Measurements from ENCODE around the gene B4GALNT2.

The B4GALNT2 gene

GRCh38 chr17:49146620-49147306 is 14.2 kb downstream of the B4GALNT2 start:
- no peak for TF ChIP-seq CEBPB (IDR thresholded peaks at IDR 0.05)
- TF ChIP-seq FOXM1 (IDR thresholded peaks at IDR 0.05; ENCODE audit: borderline replicate concordance, low read depth): no peak
- TF ChIP-seq NFIC (IDR thresholded peaks at IDR 0.05): no peak
- TF ChIP-seq RAD21 (IDR thresholded peaks at IDR 0.05; ENCODE audit: low read depth): no peak

- TF ChIP-seq TCF12 (IDR thresholded peaks at IDR 0.05; ENCODE audit: low read depth) (no peak), TEAD4 (IDR thresholded peaks at IDR 0.05) (no peak), EP300 (IDR thresholded peaks at IDR 0.05; ENCODE audit: borderline replicate concordance) (no peak)
- TF ChIP-seq, protein P1, sequence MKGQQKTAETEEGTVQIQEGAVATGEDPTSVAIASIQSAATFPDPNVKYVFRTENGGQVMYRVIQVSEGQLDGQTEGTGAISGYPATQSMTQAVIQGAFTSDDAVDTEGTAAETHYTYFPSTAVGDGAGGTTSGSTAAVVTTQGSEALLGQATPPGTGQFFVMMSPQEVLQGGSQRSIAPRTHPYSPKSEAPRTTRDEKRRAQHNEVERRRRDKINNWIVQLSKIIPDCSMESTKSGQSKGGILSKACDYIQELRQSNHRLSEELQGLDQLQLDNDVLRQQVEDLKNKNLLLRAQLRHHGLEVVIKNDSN (IDR thresholded peaks at IDR 0.05): no peak
These were observed 15.6 kb downstream of the B4GALNT2 start for GRCh38 chr17:49148171-49148570.

DNA sequence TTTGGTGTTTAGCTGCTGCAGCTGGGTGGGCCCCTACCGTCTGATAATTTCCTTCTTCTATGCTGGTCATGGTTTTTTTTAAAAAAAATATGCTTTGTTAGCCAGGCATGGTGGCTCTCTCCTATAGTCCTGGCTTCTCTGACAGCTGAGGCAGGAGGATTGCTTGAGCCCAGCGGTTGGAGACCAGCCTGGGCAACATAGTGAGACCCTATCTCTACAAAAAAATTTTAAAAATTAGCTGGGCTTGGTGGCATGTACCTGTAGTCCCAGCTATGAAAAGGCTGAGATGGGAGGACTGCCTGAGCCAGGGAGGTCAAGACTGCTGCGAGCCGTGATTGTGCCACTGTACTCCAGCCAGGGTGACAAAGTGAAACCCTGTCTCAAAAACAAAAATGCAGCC is 19.4 kb downstream of the B4GALNT2 start:
- TF ChIP-seq CEBPB (IDR thresholded peaks at IDR 0.05) (no peak), RAD21 (IDR thresholded peaks at IDR 0.05; ENCODE audit: low read depth) (no peak), CREB1 (IDR thresholded peaks at IDR 0.05; ENCODE audit: low read depth) (no peak), FOXM1 (IDR thresholded peaks at IDR 0.05; ENCODE audit: borderline replicate concordance, low read depth) (no peak), EGR1 (IDR thresholded peaks at IDR 0.05) (no peak), ZBTB7A (IDR thresholded peaks at IDR 0.05; ENCODE audit: low read depth) (no peak), EP300 (IDR thresholded peaks at IDR 0.05; ENCODE audit: borderline replicate concordance) (no peak), TEAD4 (IDR thresholded peaks at IDR 0.05) (no peak), TCF12 (IDR thresholded peaks at IDR 0.05; ENCODE audit: low read depth) (no peak), TAF1 (IDR thresholded peaks at IDR 0.05; ENCODE audit: low read depth) (no peak)
- TF ChIP-seq, protein P1 (IDR thresholded peaks at IDR 0.05): no peak
- TF ChIP-seq, protein P2, sequence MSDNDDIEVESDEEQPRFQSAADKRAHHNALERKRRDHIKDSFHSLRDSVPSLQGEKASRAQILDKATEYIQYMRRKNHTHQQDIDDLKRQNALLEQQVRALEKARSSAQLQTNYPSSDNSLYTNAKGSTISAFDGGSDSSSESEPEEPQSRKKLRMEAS (IDR thresholded peaks at IDR 0.05): no peak
- TF ChIP-seq, protein P3, sequence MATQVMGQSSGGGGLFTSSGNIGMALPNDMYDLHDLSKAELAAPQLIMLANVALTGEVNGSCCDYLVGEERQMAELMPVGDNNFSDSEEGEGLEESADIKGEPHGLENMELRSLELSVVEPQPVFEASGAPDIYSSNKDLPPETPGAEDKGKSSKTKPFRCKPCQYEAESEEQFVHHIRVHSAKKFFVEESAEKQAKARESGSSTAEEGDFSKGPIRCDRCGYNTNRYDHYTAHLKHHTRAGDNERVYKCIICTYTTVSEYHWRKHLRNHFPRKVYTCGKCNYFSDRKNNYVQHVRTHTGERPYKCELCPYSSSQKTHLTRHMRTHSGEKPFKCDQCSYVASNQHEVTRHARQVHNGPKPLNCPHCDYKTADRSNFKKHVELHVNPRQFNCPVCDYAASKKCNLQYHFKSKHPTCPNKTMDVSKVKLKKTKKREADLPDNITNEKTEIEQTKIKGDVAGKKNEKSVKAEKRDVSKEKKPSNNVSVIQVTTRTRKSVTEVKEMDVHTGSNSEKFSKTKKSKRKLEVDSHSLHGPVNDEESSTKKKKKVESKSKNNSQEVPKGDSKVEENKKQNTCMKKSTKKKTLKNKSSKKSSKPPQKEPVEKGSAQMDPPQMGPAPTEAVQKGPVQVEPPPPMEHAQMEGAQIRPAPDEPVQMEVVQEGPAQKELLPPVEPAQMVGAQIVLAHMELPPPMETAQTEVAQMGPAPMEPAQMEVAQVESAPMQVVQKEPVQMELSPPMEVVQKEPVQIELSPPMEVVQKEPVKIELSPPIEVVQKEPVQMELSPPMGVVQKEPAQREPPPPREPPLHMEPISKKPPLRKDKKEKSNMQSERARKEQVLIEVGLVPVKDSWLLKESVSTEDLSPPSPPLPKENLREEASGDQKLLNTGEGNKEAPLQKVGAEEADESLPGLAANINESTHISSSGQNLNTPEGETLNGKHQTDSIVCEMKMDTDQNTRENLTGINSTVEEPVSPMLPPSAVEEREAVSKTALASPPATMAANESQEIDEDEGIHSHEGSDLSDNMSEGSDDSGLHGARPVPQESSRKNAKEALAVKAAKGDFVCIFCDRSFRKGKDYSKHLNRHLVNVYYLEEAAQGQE (IDR thresholded peaks at IDR 0.05; ENCODE audit: low read depth): no peak

GRCh38 chr17:49156256-49156655 is 23.7 kb downstream of the B4GALNT2 start:
- TF ChIP-seq EP300 (IDR thresholded peaks at IDR 0.05; ENCODE audit: borderline replicate concordance): no peak
- no peak for TF ChIP-seq RAD21 (IDR thresholded peaks at IDR 0.05; ENCODE audit: low read depth)
- TF ChIP-seq, protein P2 (IDR thresholded peaks at IDR 0.05): no peak
- TF ChIP-seq NFIC (IDR thresholded peaks at IDR 0.05): no peak
- no peak for TF ChIP-seq CREB1 (IDR thresholded peaks at IDR 0.05; ENCODE audit: low read depth)
- no peak for TF ChIP-seq CEBPB (IDR thresholded peaks at IDR 0.05)
- TF ChIP-seq FOXM1 (IDR thresholded peaks at IDR 0.05; ENCODE audit: borderline replicate concordance, low read depth): no peak
- no peak for TF ChIP-seq TCF12 (IDR thresholded peaks at IDR 0.05; ENCODE audit: low read depth)
- TF ChIP-seq, protein P3 (IDR thresholded peaks at IDR 0.05; ENCODE audit: low read depth): no peak
- no peak for TF ChIP-seq ZBTB7A (IDR thresholded peaks at IDR 0.05; ENCODE audit: low read depth)
- TF ChIP-seq YY1 (IDR thresholded peaks at IDR 0.05; ENCODE audit: low read depth): no peak
- no peak for TF ChIP-seq TEAD4 (IDR thresholded peaks at IDR 0.05)
- no peak for TF ChIP-seq EGR1 (IDR thresholded peaks at IDR 0.05)
- TF ChIP-seq TAF1 (IDR thresholded peaks at IDR 0.05; ENCODE audit: low read depth): no peak
- TF ChIP-seq, protein P1 (IDR thresholded peaks at IDR 0.05): no peak

DNA sequence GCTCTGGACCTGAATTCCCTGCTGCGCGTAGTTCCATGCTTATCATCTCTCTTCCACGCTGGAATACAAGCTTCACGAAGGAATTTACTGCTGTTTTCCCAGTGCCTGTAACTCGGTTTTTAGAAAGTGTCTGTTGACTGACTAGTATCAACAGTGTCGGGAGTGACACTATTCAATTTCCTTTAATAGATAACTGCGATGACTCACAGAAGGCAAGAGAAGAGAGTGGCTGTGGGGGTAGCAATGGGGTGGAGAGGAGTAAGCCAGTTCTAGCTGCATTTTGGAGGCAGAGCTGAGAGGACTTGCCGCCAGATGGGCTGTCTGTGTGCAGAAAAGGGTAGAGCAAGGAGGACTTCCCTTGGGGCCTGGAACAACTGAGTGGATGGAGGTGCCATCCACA is 25.2 kb downstream of the B4GALNT2 start:
- TF ChIP-seq ZBTB7A (IDR thresholded peaks at IDR 0.05; ENCODE audit: low read depth) (no peak), RAD21 (IDR thresholded peaks at IDR 0.05; ENCODE audit: low read depth) (no peak), TAF1 (IDR thresholded peaks at IDR 0.05; ENCODE audit: low read depth) (no peak), TEAD4 (IDR thresholded peaks at IDR 0.05) (no peak), EGR1 (IDR thresholded peaks at IDR 0.05) (no peak), EP300 (IDR thresholded peaks at IDR 0.05; ENCODE audit: borderline replicate concordance) (no peak), NFIC (IDR thresholded peaks at IDR 0.05) (no peak), YY1 (IDR thresholded peaks at IDR 0.05; ENCODE audit: low read depth) (no peak), CEBPB (IDR thresholded peaks at IDR 0.05) (no peak), TCF12 (IDR thresholded peaks at IDR 0.05; ENCODE audit: low read depth) (no peak), FOXM1 (IDR thresholded peaks at IDR 0.05; ENCODE audit: borderline replicate concordance, low read depth) (no peak), CREB1 (IDR thresholded peaks at IDR 0.05; ENCODE audit: low read depth) (no peak)
- TF ChIP-seq, protein P3 (IDR thresholded peaks at IDR 0.05; ENCODE audit: low read depth): no peak
- TF ChIP-seq, protein P1 (IDR thresholded peaks at IDR 0.05): no peak
- TF ChIP-seq, protein P2 (IDR thresholded peaks at IDR 0.05): no peak

Measured in Ishikawa (cell line).